ENCODE data around the gene MACROD1. TPM values are rescaled to one million over a fixed set of nuclear protein-coding genes. Genes with fewer than 3 reads are reported as not detected.

MACROD1 gene
- polyA plus RNA-seq, 1 donor (not counting 4 experiments of a cell fraction or from before 2014, with no cell fraction given), result 4.6 TPM

GRCh38 chr11:63970902-63971301 is 195.0 kb downstream of the MACROD1 start:
- FAIRE-seq (no peak), DNase-seq (ENCODE audit: low read depth, low spot score) (no peak)

GRCh38 chr11:63969461-63969860 is 196.5 kb downstream of the MACROD1 start:
- H3K4me3 ChIP-seq (ENCODE audit: control insufficient read depth in 2 of 3, extremely low read depth in 1 of 3, insufficient read depth in 2 of 3, low read depth in 1 of 3, low read length in 3 of 3), result no peak overlapping the region
- DNase-seq (ENCODE audit: low read depth, low spot score) (no peak), FAIRE-seq (no peak)
- no peaks in the 10 kb centered on the region for H3K36me3 ChIP-seq (ENCODE audit: control insufficient read depth in 2 of 2, extremely low read depth in 1 of 2, insufficient read depth in 2 of 2, low read length in 2 of 2)
- peaks cover under 1% of the 10 kb centered on the region for H3K79me2 ChIP-seq (ENCODE audit: control insufficient read depth, insufficient read depth, low read length)
- H3K9me3 ChIP-seq (ENCODE audit: control insufficient read depth, low read depth, low read length), result no peaks in the 10 kb centered on the region
- no peaks in the 10 kb centered on the region for H4K20me1 ChIP-seq (ENCODE audit: control insufficient read depth, extremely low read depth, insufficient read depth, low read length)
- no peaks in the 10 kb centered on the region for H3K27me3 ChIP-seq (ENCODE audit: control insufficient read depth, extremely low read depth, insufficient read depth, low read length)
- H3K4me2 ChIP-seq (ENCODE audit: control insufficient read depth, extremely low read depth, insufficient read depth, low read depth, low read length), result no peak overlapping the region
- no peak overlapping the region for H2AFZ ChIP-seq (ENCODE audit: control insufficient read depth, low read length)
- no peaks in the 10 kb centered on the region for H3K4me1 ChIP-seq (ENCODE audit: control insufficient read depth, extremely low read depth, insufficient read depth, low read length)
- dilution Hi-C loops (cut with MboI; ENCODE audit: extremely low pct_ligation_motif_present, low sequenced_read_pairs), result no loop called here
- no peaks in the 10 kb centered on the region for H3K9me1 ChIP-seq (ENCODE audit: control insufficient read depth, extremely low read depth, insufficient read depth, low read length)
- no peak overlapping the region for H3K27ac ChIP-seq (ENCODE audit: control insufficient read depth, insufficient read depth, low read length)
- no peak overlapping the region for H3K9ac ChIP-seq (ENCODE audit: control insufficient read depth, extremely low read depth, insufficient read depth, low read length)
- TF ChIP-seq CTCF (optimal IDR thresholded peaks at IDR 0.05 in 1 of 3, IDR thresholded peaks at IDR 0.05 in 1 of 3, conservative IDR thresholded peaks at IDR 0.05 in 1 of 3; ENCODE audit: extremely low read depth in 1 of 3, insufficient read depth in 2 of 3, low read length in 3 of 3) (no peak), EZH2 (IDR thresholded peaks at IDR 0.05; ENCODE audit: low read length) (no peak)

More at GRCh38 chr11:63970902-63971301, 195.0 kb downstream of the MACROD1 start:
- H3K9me1 ChIP-seq (ENCODE audit: control insufficient read depth, extremely low read depth, insufficient read depth, low read length), result no peaks in the 10 kb centered on the region
- H3K4me2 ChIP-seq (ENCODE audit: control insufficient read depth, extremely low read depth, insufficient read depth, low read depth, low read length), result no peak overlapping the region
- no peaks in the 10 kb centered on the region for H3K27me3 ChIP-seq (ENCODE audit: control insufficient read depth, extremely low read depth, insufficient read depth, low read length)
- no peak overlapping the region for H3K4me3 ChIP-seq (ENCODE audit: control insufficient read depth in 2 of 3, extremely low read depth in 1 of 3, insufficient read depth in 2 of 3, low read depth in 1 of 3, low read length in 3 of 3)
- no peaks in the 10 kb centered on the region for H3K36me3 ChIP-seq (ENCODE audit: control insufficient read depth in 2 of 2, extremely low read depth in 1 of 2, insufficient read depth in 2 of 2, low read length in 2 of 2)
- H3K27ac ChIP-seq (ENCODE audit: control insufficient read depth, insufficient read depth, low read length), result no peak overlapping the region
- TF ChIP-seq EZH2 (IDR thresholded peaks at IDR 0.05; ENCODE audit: low read length) (no peak), CTCF (optimal IDR thresholded peaks at IDR 0.05 in 1 of 3, IDR thresholded peaks at IDR 0.05 in 1 of 3, conservative IDR thresholded peaks at IDR 0.05 in 1 of 3; ENCODE audit: extremely low read depth in 1 of 3, insufficient read depth in 2 of 3, low read length in 3 of 3) (no peak)
- peaks cover 3% of the 10 kb centered on the region for H3K4me1 ChIP-seq (ENCODE audit: control insufficient read depth, extremely low read depth, insufficient read depth, low read length)
- H3K9ac ChIP-seq (ENCODE audit: control insufficient read depth, extremely low read depth, insufficient read depth, low read length), result no peak overlapping the region
- H4K20me1 ChIP-seq (ENCODE audit: control insufficient read depth, extremely low read depth, insufficient read depth, low read length), result no peaks in the 10 kb centered on the region
- H3K79me2 ChIP-seq (ENCODE audit: control insufficient read depth, insufficient read depth, low read length), result peaks cover 14% of the 10 kb centered on the region
- H3K9me3 ChIP-seq (ENCODE audit: control insufficient read depth, low read depth, low read length), result no peaks in the 10 kb centered on the region
- no peak overlapping the region for H2AFZ ChIP-seq (ENCODE audit: control insufficient read depth, low read length)
- dilution Hi-C loops (cut with MboI; ENCODE audit: extremely low pct_ligation_motif_present, low sequenced_read_pairs), result no loop called here

Measured in keratinocyte (primary cell).